ENCODE results near the gene HNRNPUL1. TPM values are rescaled to one million over a fixed set of nuclear protein-coding genes. Genes with fewer than 3 reads are reported as not detected.

The HNRNPUL1 gene
- total and polyA plus RNA-seq, 9 of the 15 experiments (the other 6 are each of a cell fraction or from before 2014, with no cell fraction given): 7.3 to 211 (median 85.0) TPM

GRCh38 chr19:41296433-41296871 lies 32.3 kb downstream of the HNRNPUL1 start (continued):
- TF ChIP-seq MGA (IDR thresholded peaks at IDR 0.05) (no peak), ELF1 (tag; IDR thresholded peaks at IDR 0.05) (no peak), BRD4 (IDR thresholded peaks at IDR 0.05) (no peak), ESRRA (IDR thresholded peaks at IDR 0.05; ENCODE audit: borderline replicate concordance, low read depth) (no peak), CBX3 (IDR thresholded peaks at IDR 0.05; ENCODE audit: borderline replicate concordance in 1 of 2, low read length in 2 of 2) (no peak), HOMEZ (CRISPR knock-in tag; IDR thresholded peaks at IDR 0.05) (no peak), POLR2AphosphoS5 (IDR thresholded peaks at IDR 0.05; ENCODE audit: control insufficient read depth, insufficient read depth, low read depth, low read length) (no peak), ZNF518B (CRISPR knock-in tag; IDR thresholded peaks at IDR 0.05) (no peak), MITF (IDR thresholded peaks at IDR 0.05) (no peak)

Measured in K562 (cell line).